Posterior cingulate gyrus (tissue), 11 donors: ENCODE results near the gene SNED1.

Experiments used
- DNase-seq, 10 donors: peaks; one replicate each; pipeline versions ENCODE4 v3.0.0 to v3.0.0-alpha.2; 2020 to 2021; ENCODE audit warnings: mixed read lengths in 3 of 10
- intact Hi-C: fragments of 100-400 bp; cut with DNase I; formaldehyde crosslinking; loops from one replicate; pipeline ENCODE4 v1.15.1; 2023

The SNED1 gene

GRCh38 chr2:240959214-240959940 is 39.0 kb upstream of the SNED1 start:
- peak in 3 of 10 donors; percentile 11 to 69 (median 16) for DNase-seq
- intact Hi-C loops = no loop called here

- intact Hi-C loops = no loop called here
- DNase-seq = peak in 2 of 10 donors; percentile 2 to 45
Measured at GRCh38 chr2:240959941-240960308, 38.5 kb upstream of the SNED1 start.

- DNase-seq = peak in 5 of 10 donors; percentile 8 to 84 (median 66)
Measured at GRCh38 chr2:240960309-240960970, 38.0 kb upstream of the SNED1 start.

GRCh38 chr2:240960971-240961876 is 37.2 kb upstream of the SNED1 start:
- intact Hi-C loops = no loop called here
- DNase-seq = peak in 1 of 10 donors; percentile 26

More at GRCh38 chr2:240960309-240960970, 38.0 kb upstream of the SNED1 start:
- intact Hi-C loops = no loop called here

- intact Hi-C loops = no loop called here
- DNase-seq = peak in 1 of 10 donors; percentile 18
Measured at GRCh38 chr2:240961910-240962299, 36.5 kb upstream of the SNED1 start.

GRCh38 chr2:240962300-240963064 is 35.9 kb upstream of the SNED1 start:
- intact Hi-C loops = no loop called here
- DNase-seq = peak in 5 of 10 donors; percentile 5 to 80 (median 9)

- peak in 5 of 10 donors; percentile 2 to 74 (median 7) for DNase-seq
- intact Hi-C loops = no loop called here
Measured at GRCh38 chr2:240963065-240963867, 35.2 kb upstream of the SNED1 start.

GRCh38 chr2:240963868-240964703 is 34.3 kb upstream of the SNED1 start:
- intact Hi-C loops = no loop called here
- peak in 7 of 10 donors; percentile 3 to 83 (median 8) for DNase-seq

GRCh38 chr2:240964704-240965295 is 33.6 kb upstream of the SNED1 start:
- DNase-seq = peak in 4 of 10 donors; percentile 2 to 80 (median 52)
- intact Hi-C loops = no loop called here

GRCh38 chr2:240965296-240965904 is 33.0 kb upstream of the SNED1 start:
- intact Hi-C loops = no loop called here
- peak in 7 of 10 donors; percentile 2 to 76 (median 8) for DNase-seq

GRCh38 chr2:240965905-240966456 is 32.4 kb upstream of the SNED1 start:
- DNase-seq = peak in 6 of 10 donors; percentile 0 to 72 (median 26)

GRCh38 chr2:240966457-240966905 is 31.9 kb upstream of the SNED1 start:
- intact Hi-C loops = no loop called here
- DNase-seq = peak in 5 of 10 donors; percentile 5 to 70 (median 61)

More at GRCh38 chr2:240965905-240966456, 32.4 kb upstream of the SNED1 start:
- intact Hi-C loops = no loop called here

- intact Hi-C loops = no loop called here
Measured at GRCh38 chr2:240966906-240967680, 31.3 kb upstream of the SNED1 start.

GRCh38 chr2:240967681-240968621 is 30.5 kb upstream of the SNED1 start:
- intact Hi-C loops = no loop called here
- peak in 5 of 10 donors; percentile 1 to 81 (median 50) for DNase-seq

More at GRCh38 chr2:240966906-240967680, 31.3 kb upstream of the SNED1 start:
- peak in 6 of 10 donors; percentile 5 to 83 (median 40) for DNase-seq
